Activated CD4-positive, alpha-beta memory T cell treated with anti-CD3 and anti-CD28 coated beads for 36 hours (primary cell): Measurements from ENCODE around the gene MYT1. TPM values are rescaled to one million over a fixed set of nuclear protein-coding genes. Genes with fewer than 3 reads are reported as not detected.
"Not testable (repeated sequence)": the region's sequence is repeated elsewhere in the genome, so short reads cannot be mapped to it uniquely, and the experiment has no call there.

Experiments used
- CTCF ChIA-PET: fragments of 350-600 bp; sonication (Branson Sonifier 250); formaldehyde crosslinking; loops from one replicate; lab custom pipeline; 2021; ENCODE audit warnings: antibody characterized with exemption, inconsistent platforms; lab: Charles Lee
- POLR2A ChIA-PET: fragments of 350-600 bp; sonication (Branson Sonifier 250); formaldehyde crosslinking; loops from one replicate; lab custom pipeline; 2021; ENCODE audit warnings: antibody characterized with exemption; lab: Charles Lee
- DNase-seq: peaks from one replicate; pipeline ENCODE4 v3.0.0-alpha.2; 2020
- H3K27ac Mint-ChIP-seq: one replicate; pipeline ENCODE4 v1.8.0; 2021; ENCODE audit warnings: mixed read lengths
- H3K27me3 Mint-ChIP-seq: one replicate; pipeline ENCODE4 v1.8.0; 2021; ENCODE audit warnings: mixed read lengths
- H3K36me3 Mint-ChIP-seq: one replicate; pipeline ENCODE4 v1.8.0; 2021; ENCODE audit warnings: mixed read lengths
- H3K4me1 Mint-ChIP-seq: one replicate; pipeline ENCODE4 v1.8.0; 2021; ENCODE audit warnings: low read depth, mixed read lengths
- H3K4me3 Mint-ChIP-seq: one replicate; pipeline ENCODE4 v1.8.0; 2021; ENCODE audit warnings: mild to moderate bottlenecking, mixed read lengths
- H3K9me3 Mint-ChIP-seq: one replicate; pipeline ENCODE4 v1.8.0; 2021; ENCODE audit warnings: mixed read lengths
- intact Hi-C: fragments of 100-400 bp; cut with micrococcal nuclease; formaldehyde crosslinking; loops from one replicate; pipeline ENCODE4 v1.15.1; 2023
- total RNA-seq, 2 experiments: library from RNA; stranded (reverse); gene quantifications; one replicate each; pipeline ENCODE4 v1.2.3, GENCODE V29; 2021

Gene MYT1
- total RNA-seq: not detected

- ChIA-PET CTCF (no interaction called here), POLR2A (no interaction called here)
- H3K4me3 Mint-ChIP-seq: no peak within 1 kb of the TSS
- H3K36me3 Mint-ChIP-seq: no peaks in the 10 kb centered on the region
- H3K27me3 Mint-ChIP-seq: peaks cover 68% of the 10 kb centered on the region
- H3K4me1 Mint-ChIP-seq: no peaks in the 10 kb centered on the region
- no peak for DNase-seq
- H3K9me3 Mint-ChIP-seq: no peaks in the 10 kb centered on the region
- H3K27ac Mint-ChIP-seq: no peak within 1 kb of the TSS
- intact Hi-C loops: no loop called here
Observed at GRCh38 chr20:64164123-64164836, at the start of gene MYT1. Gene MYT1 (plus strand): TSS chr20:64164452. CDS start chr20:64198862, 34,410 bp downstream.

GRCh38 chr20:64115171-64115911, 48.9 kb upstream of the MYT1 start:
- CTCF ChIA-PET: no interaction called here
- DNase-seq: no peak
- Mint-ChIP-seq H3K4me3 (no peak overlapping the region), H3K4me1 (peaks cover 6% of the 10 kb centered on the region), H3K9me3 (no peaks in the 10 kb centered on the region), H3K27ac (no peak overlapping the region), H3K27me3 (no peaks in the 10 kb centered on the region), H3K36me3 (no peaks in the 10 kb centered on the region)
- intact Hi-C loops: no loop called here
- POLR2A ChIA-PET: no interaction called here

GRCh38 chr20:64116016-64116415, 48.2 kb upstream of the MYT1 start:
- ChIA-PET POLR2A (no interaction called here), CTCF (no interaction called here)
- intact Hi-C loops: no loop called here
- no peaks in the 10 kb centered on the region for H3K9me3 Mint-ChIP-seq
- no peaks in the 10 kb centered on the region for H3K27me3 Mint-ChIP-seq
- peaks cover 8% of the 10 kb centered on the region for H3K4me1 Mint-ChIP-seq
- H3K27ac Mint-ChIP-seq: no peak overlapping the region
- no peaks in the 10 kb centered on the region for H3K36me3 Mint-ChIP-seq
- H3K4me3 Mint-ChIP-seq: no peak overlapping the region
- no peak for DNase-seq

- POLR2A ChIA-PET: no interaction called here
- CTCF ChIA-PET: no interaction called here
Observed at GRCh38 chr20:64116541-64117431, 47.5 kb upstream of the MYT1 start.

GRCh38 chr20:64117432-64117777, 46.8 kb upstream of the MYT1 start:
- DNase-seq, H3K9me3 Mint-ChIP-seq, H3K27ac Mint-ChIP-seq, H3K27me3 Mint-ChIP-seq, POLR2A ChIA-PET, H3K36me3 Mint-ChIP-seq, H3K4me3 Mint-ChIP-seq, CTCF ChIA-PET, intact Hi-C loops, H3K4me1 Mint-ChIP-seq: not testable (repeated sequence)

More at GRCh38 chr20:64116541-64117431, 47.5 kb upstream of the MYT1 start:
- Mint-ChIP-seq H3K9me3 (no peaks in the 10 kb centered on the region), H3K27me3 (peaks cover 4% of the 10 kb centered on the region), H3K4me3 (no peak overlapping the region), H3K36me3 (no peaks in the 10 kb centered on the region), H3K27ac (no peak overlapping the region), H3K4me1 (peaks cover 8% of the 10 kb centered on the region)
- DNase-seq: no peak
- intact Hi-C loops: no loop called here

- Mint-ChIP-seq H3K27ac (no peak overlapping the region), H3K36me3 (no peaks in the 10 kb centered on the region), H3K4me3 (no peak overlapping the region), H3K27me3 (peaks cover 8% of the 10 kb centered on the region), H3K9me3 (no peaks in the 10 kb centered on the region), H3K4me1 (peaks cover 8% of the 10 kb centered on the region)
- intact Hi-C loops: no loop called here
- ChIA-PET CTCF (interaction anchor here (0.7 to 4.6 kb wide), 7 partner anchors 18 to 896 kb away, joined by 3 to 51 read pairs (median 17); partner anchors contain the start of genes LKAAEAR1, PRPF6, RGS19 and SAMD10), POLR2A (no interaction called here)
- no peak for DNase-seq
Observed at GRCh38 chr20:64119301-64119680, 45.0 kb upstream of the MYT1 start.

GRCh38 chr20:64119681-64120341, 44.4 kb upstream of the MYT1 start:
- H3K27me3 Mint-ChIP-seq: peaks cover 8% of the 10 kb centered on the region
- intact Hi-C loops: loop anchor here (1.0 to 10.0 kb wide), 5 partner anchors 18 to 140 kb away; partner anchors contain the start of gene TCEA2
- H3K9me3 Mint-ChIP-seq: no peaks in the 10 kb centered on the region
- H3K4me3 Mint-ChIP-seq: peak overlapping the region; percentile 35
- no peak for DNase-seq
- H3K27ac Mint-ChIP-seq: no peak overlapping the region
- H3K36me3 Mint-ChIP-seq: no peaks in the 10 kb centered on the region
- CTCF ChIA-PET: interaction anchor here (0.6 to 4.6 kb wide), 20 partner anchors 8 to 897 kb away, joined by 3 to 51 read pairs (median 6); partner anchors contain the start of genes LKAAEAR1, OPRL1, PRPF6 and PTK6
- H3K4me1 Mint-ChIP-seq: peaks cover 8% of the 10 kb centered on the region
- POLR2A ChIA-PET: no interaction called here

- peaks cover 8% of the 10 kb centered on the region for H3K4me1 Mint-ChIP-seq
- ChIA-PET CTCF (interaction anchor here (0.8 to 4.6 kb wide), 10 partner anchors 10 to 625 kb away, joined by 3 to 51 read pairs (median 8); partner anchors contain the start of genes LKAAEAR1, PRPF6 and SAMD10), POLR2A (no interaction called here)
- H3K4me3 Mint-ChIP-seq: no peak overlapping the region
- H3K27me3 Mint-ChIP-seq: peaks cover 8% of the 10 kb centered on the region
- DNase-seq: no peak
- H3K27ac Mint-ChIP-seq: no peak overlapping the region
- intact Hi-C loops: loop anchor here (10.0 kb wide), 1 partner anchor 57 kb away; the partner anchor contains the start of gene TCEA2
- H3K9me3 Mint-ChIP-seq: no peaks in the 10 kb centered on the region
- H3K36me3 Mint-ChIP-seq: no peaks in the 10 kb centered on the region
Observed at GRCh38 chr20:64121586-64121985, 42.7 kb upstream of the MYT1 start.

GRCh38 chr20:64122927-64123326, 41.3 kb upstream of the MYT1 start:
- H3K27me3 Mint-ChIP-seq, POLR2A ChIA-PET, H3K4me3 Mint-ChIP-seq, H3K9me3 Mint-ChIP-seq, DNase-seq, H3K4me1 Mint-ChIP-seq, H3K36me3 Mint-ChIP-seq, H3K27ac Mint-ChIP-seq: not testable (repeated sequence)
- CTCF ChIA-PET: interaction anchor here (0.7 to 4.2 kb wide), 3 partner anchors 22 to 143 kb away, joined by 3 to 33 read pairs (median 4); no protein-coding TSS in a partner anchor
- intact Hi-C loops: loop anchor here (10.0 kb wide), 1 partner anchor 58 kb away; the partner anchor contains the start of gene TCEA2

- CTCF ChIA-PET, H3K4me1 Mint-ChIP-seq, POLR2A ChIA-PET: not testable (repeated sequence)
Observed at GRCh38 chr20:64123517-64123916, 40.7 kb upstream of the MYT1 start.

GRCh38 chr20:64129146-64129782, 35.0 kb upstream of the MYT1 start:
- intact Hi-C loops: loop anchor here (10.0 kb wide), 1 partner anchor 64 kb away; the partner anchor contains the start of gene TCEA2
- DNase-seq: no peak
- ChIA-PET POLR2A (no interaction called here), CTCF (no interaction called here)
- Mint-ChIP-seq H3K4me3 (no peak overlapping the region), H3K27ac (no peak overlapping the region), H3K36me3 (no peaks in the 10 kb centered on the region), H3K4me1 (no peaks in the 10 kb centered on the region), H3K27me3 (peaks cover 10% of the 10 kb centered on the region), H3K9me3 (no peaks in the 10 kb centered on the region)

More at GRCh38 chr20:64123517-64123916, 40.7 kb upstream of the MYT1 start:
- H3K27ac Mint-ChIP-seq, H3K9me3 Mint-ChIP-seq, H3K36me3 Mint-ChIP-seq, DNase-seq, H3K4me3 Mint-ChIP-seq: not testable (repeated sequence)
- H3K27me3 Mint-ChIP-seq: peaks cover 11% of the 10 kb centered on the region
- intact Hi-C loops: loop anchor here (10.0 kb wide), 1 partner anchor 59 kb away; the partner anchor contains the start of gene TCEA2
